ENCODE data around the gene TSHZ2. TPM values are rescaled to one million over a fixed set of nuclear protein-coding genes. Genes with fewer than 3 reads are reported as not detected.

TSHZ2 gene
- total and polyA plus RNA-seq, 12 donors, result 1.5 to 6.2 (median 4.5) TPM

DNA sequence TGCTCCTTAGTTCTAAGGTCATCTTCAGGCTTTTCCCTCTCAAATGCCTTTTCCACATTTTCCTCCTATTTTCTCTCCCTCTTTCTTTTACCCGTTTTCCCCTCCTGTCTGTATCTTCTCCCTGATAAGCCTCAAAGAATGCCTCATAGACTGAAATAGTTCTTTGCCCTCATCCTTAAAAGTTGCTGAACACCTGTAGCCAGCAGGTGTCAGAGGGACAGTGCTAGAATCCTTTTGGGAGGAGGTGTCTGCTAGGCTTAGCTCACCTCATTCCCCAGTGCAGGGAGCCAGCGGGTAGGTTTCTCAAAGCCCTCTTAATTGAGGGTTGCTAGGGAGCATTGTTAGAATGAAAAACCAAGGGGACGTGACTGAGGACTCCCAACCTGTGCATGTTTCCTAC, 204.0 kb downstream of the TSHZ2 start:
- Histone ChIP-seq H3K27ac (no peak overlapping the region), H3K27me3 (no peaks in the 10 kb centered on the region), H3K4me1 (no peaks in the 10 kb centered on the region), H3K4me3 (no peak overlapping the region), H3K9me3 (no peaks in the 10 kb centered on the region), H3K36me3 (no peaks in the 10 kb centered on the region)
- WGBS, 2 donors, result 64 to 65% methylated on average over 3 of the region's 3 CpGs
- DNase-seq, result no peak
- no peak for ATAC-seq
- TF ChIP-seq, protein P1, sequence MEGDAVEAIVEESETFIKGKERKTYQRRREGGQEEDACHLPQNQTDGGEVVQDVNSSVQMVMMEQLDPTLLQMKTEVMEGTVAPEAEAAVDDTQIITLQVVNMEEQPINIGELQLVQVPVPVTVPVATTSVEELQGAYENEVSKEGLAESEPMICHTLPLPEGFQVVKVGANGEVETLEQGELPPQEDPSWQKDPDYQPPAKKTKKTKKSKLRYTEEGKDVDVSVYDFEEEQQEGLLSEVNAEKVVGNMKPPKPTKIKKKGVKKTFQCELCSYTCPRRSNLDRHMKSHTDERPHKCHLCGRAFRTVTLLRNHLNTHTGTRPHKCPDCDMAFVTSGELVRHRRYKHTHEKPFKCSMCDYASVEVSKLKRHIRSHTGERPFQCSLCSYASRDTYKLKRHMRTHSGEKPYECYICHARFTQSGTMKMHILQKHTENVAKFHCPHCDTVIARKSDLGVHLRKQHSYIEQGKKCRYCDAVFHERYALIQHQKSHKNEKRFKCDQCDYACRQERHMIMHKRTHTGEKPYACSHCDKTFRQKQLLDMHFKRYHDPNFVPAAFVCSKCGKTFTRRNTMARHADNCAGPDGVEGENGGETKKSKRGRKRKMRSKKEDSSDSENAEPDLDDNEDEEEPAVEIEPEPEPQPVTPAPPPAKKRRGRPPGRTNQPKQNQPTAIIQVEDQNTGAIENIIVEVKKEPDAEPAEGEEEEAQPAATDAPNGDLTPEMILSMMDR (IDR thresholded peaks at IDR 0.05), result no peak
- intact Hi-C loops (cut with DNase I), result no loop called here

DNA sequence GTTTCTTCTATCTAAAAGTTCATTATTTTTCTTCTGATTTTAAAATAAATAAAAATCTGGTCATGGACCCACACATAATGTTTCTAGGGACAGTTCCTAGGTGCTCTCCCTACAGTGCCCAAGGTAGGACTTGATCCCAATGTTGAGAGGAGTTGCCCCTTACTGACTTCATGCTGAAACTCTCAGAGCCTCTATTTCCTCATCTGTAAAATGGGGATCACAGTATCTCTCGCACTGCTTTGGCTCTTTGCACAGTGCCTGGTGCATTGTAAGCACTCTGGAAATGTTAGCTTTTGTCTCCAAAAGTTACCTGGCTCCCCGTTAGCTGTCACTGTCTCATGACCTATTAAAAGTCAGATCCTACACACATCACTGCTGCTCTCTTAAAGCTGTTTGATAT, 205.5 kb downstream of the TSHZ2 start:
- Histone ChIP-seq H3K27ac (no peak overlapping the region), H3K9me3 (no peaks in the 10 kb centered on the region), H3K27me3 (no peaks in the 10 kb centered on the region), H3K4me3 (no peak overlapping the region), H3K36me3 (no peaks in the 10 kb centered on the region), H3K4me1 (no peaks in the 10 kb centered on the region)
- intact Hi-C loops (cut with DNase I), result no loop called here
- DNase-seq, result no peak
- TF ChIP-seq, protein P1 (IDR thresholded peaks at IDR 0.05), result no peak
- WGBS, 2 donors, result 96 to 98% methylated on average over 2 of the region's 2 CpGs
- no peak for ATAC-seq

DNA sequence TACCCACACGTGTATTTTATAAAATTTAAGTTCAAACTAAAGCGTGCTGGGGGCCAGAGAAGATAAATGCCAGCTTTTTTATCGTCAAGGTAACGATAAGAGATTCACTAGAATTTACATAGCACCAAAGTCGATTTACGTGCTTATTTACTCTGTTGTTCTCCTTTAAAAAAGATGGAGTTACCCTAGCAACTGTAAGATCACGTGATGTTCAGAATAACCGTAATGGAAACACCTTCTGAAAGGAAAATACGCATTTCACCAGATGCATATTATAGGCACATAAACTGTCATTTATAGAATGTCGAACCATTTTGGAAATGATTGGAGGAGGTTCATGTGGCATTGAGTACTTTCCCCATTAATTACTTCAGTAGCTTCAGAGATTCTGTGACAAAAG, 207.6 kb downstream of the TSHZ2 start:
- H3K27ac ChIP-seq, result no peak overlapping the region
- DNase-seq, result no peak
- no peak for ATAC-seq
- no peaks in the 10 kb centered on the region for H3K4me1 ChIP-seq
- H3K9me3 ChIP-seq, result no peaks in the 10 kb centered on the region
- 93 to 94% methylated on average over 10 of the region's 10 CpGs for WGBS, 2 donors
- peaks cover 0 to 4% (median 0%) of the 10 kb centered on the region in 7 donors for H3K27me3 ChIP-seq
- no peak overlapping the region for H3K4me3 ChIP-seq
- TF ChIP-seq, protein P1 (IDR thresholded peaks at IDR 0.05), result no peak
- H3K36me3 ChIP-seq, result no peaks in the 10 kb centered on the region
- intact Hi-C loops (cut with DNase I), result no loop called here

DNA sequence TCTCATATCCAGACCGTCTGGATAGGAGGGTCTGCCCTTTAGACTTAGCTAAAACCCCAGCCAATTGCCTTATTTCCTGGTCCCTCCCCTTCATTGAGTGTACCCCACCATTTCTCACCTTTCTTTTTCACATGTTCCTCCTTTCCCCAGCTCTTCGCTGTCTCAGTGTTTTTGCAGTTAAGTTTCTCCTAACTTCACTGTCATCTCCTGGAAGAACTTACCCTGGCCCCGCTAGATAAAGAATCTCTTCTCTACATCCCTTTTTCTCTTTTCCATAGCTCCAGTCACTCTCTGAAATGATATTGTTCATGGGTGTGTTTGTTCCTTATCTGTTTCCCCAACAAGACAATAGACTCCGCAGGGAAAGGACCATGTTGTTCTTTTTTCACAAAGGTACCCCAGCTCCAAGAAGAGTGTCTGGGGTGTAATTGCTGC, 208.8 kb downstream of the TSHZ2 start:
- Histone ChIP-seq H3K4me1 (no peaks in the 10 kb centered on the region), H3K27ac (no peak overlapping the region), H3K27me3 (peaks cover 0 to 4% (median 0%) of the 10 kb centered on the region in 7 donors), H3K36me3 (no peaks in the 10 kb centered on the region), H3K9me3 (no peaks in the 10 kb centered on the region), H3K4me3 (no peak overlapping the region)
- 86 to 87% methylated on average over 4 of the region's 4 CpGs for WGBS, 2 donors
- DNase-seq, result no peak
- intact Hi-C loops (cut with DNase I), result no loop called here
- TF ChIP-seq, protein P1 (IDR thresholded peaks at IDR 0.05), result no peak
- no peak for ATAC-seq

All from heart right ventricle (tissue), 16 donors.